Retinal pigment epithelial cell (primary cell): Measurements from ENCODE around the gene EFR3B.
A peak's percentile ranks its signal among the peaks of the same experiment; 100 is the strongest.
"Not testable (repeated sequence)": the region's sequence is repeated elsewhere in the genome, so short reads cannot be mapped to it uniquely, and the experiment has no call there.

Experiments
- DNase-seq: peaks from one replicate; pipeline ENCODE4 v3.0.0-alpha.2; 2010; ENCODE audit warnings: low read depth
- H3K4me3 ChIP-seq: 2 replicates; pipeline ENCODE4 v1.5.1; 2011; ENCODE audit warnings: mild to moderate bottlenecking, low read length, control low read depth, moderate library complexity
- CTCF ChIP-seq: conservative IDR thresholded peaks from 2 replicates; pipeline ENCODE4 v1.5.1; 2011; ENCODE audit warnings: low read depth, low read length, control low read depth, inconsistent platforms

The EFR3B gene

GRCh38 chr2:25131567-25132298 is 89.9 kb downstream of the EFR3B start:
- no peak for DNase-seq
- no peak for TF ChIP-seq CTCF
- peak overlapping the region; percentile 0 for H3K4me3 ChIP-seq

- no peak for TF ChIP-seq CTCF
- peak overlapping the region; percentile 0 for H3K4me3 ChIP-seq
- DNase-seq = no peak
Observed at GRCh38 chr2:25132299-25132635, 90.4 kb downstream of the EFR3B start.

GRCh38 chr2:25132693-25133092 is 90.8 kb downstream of the EFR3B start:
- DNase-seq = no peak
- no peak for TF ChIP-seq CTCF
- no peak overlapping the region for H3K4me3 ChIP-seq

GRCh38 chr2:25140535-25140934 is 98.7 kb downstream of the EFR3B start:
- not testable (repeated sequence) for DNase-seq, H3K4me3 ChIP-seq

- TF ChIP-seq CTCF = no peak
- no peak overlapping the region for H3K4me3 ChIP-seq
- DNase-seq = no peak
Observed at GRCh38 chr2:25141120-25141519, 99.2 kb downstream of the EFR3B start.

GRCh38 chr2:25145803-25146202 is 103.9 kb downstream of the EFR3B start:
- no peak for TF ChIP-seq CTCF
- no peak overlapping the region for H3K4me3 ChIP-seq
- no peak for DNase-seq

GRCh38 chr2:25146896-25147295 is 105.0 kb downstream of the EFR3B start:
- no peak for TF ChIP-seq CTCF
- no peak overlapping the region for H3K4me3 ChIP-seq
- no peak for DNase-seq
